HPDE6-E6E7 (cell line): ENCODE data around the gene TMC5.
"Not testable (repeated sequence)": the region's sequence is repeated elsewhere in the genome, so short reads cannot be mapped to it uniquely, and the experiment has no call there.

Source experiments
- DNase-seq: peaks from one replicate; pipeline ENCODE4 v3.0.0; 2011; ENCODE audit warnings: missing footprints; ENCODE audit errors: extremely low spot score

Gene TMC5

DNA sequence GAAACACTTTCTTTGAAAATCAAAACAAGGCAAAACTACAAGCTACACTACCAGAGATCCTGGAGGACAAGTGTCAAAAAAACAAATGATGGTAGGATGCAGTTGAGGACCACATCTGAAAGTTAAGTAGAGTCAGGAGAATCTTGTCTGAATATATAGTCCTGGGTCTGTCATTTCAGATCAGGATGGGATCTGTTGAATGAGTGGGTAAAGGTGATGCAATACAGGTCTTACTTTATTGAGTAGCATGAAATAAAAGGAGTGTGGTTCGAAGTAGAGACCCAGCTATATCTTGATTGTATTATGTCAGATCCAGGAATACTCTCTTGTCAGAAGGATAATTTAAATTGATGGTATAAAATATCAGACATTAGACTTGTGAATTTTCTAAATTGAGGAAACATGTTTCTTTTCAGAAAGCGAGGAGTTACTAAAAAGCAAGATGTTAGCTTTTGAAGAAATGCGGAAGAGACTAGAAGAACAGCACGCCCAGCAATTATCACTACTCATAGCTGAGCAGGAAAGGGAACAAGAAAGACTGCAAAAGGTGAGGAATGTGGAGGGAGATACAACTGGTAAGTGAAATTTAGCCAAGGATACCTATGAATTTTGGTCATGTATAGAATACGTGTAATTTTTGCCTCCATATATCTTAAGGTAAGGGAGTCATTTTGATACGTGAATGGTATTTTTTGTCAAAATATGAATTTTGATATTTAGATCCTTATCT, 122.7 kb downstream of the TMC5 start:
- DNase-seq: no peak

DNA sequence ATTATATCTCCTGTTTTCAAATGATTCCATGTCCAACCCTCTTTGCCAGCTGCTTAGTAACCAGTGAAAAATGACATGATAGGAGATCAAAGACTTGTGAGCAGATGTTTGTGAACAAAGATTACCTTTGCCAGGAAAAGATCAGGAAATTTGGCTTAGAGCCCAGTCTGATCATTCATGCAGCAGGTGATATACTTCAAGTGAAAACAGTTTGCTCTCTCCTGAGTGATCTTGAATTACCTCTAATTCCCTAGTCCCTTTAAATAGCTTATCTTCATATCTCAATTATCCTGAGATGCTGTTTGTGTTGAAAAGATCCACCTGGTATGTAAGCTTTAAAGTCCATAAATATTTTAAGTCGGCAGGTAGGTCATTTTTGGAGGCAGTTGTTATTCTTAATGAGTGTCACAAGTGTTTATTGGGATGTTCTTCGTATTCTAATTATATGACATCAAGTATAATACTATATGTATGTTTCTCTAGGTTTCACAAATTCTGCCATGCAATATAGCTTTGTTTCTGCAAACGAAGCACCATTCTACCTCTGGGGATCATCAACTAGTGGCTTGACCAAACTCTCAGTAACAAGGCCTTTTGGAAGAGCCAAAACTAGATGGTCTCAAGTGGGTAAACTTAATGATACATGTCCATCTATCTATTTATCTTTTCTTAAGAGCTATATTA, 124.6 kb downstream of the TMC5 start:
- DNase-seq: no peak

DNA sequence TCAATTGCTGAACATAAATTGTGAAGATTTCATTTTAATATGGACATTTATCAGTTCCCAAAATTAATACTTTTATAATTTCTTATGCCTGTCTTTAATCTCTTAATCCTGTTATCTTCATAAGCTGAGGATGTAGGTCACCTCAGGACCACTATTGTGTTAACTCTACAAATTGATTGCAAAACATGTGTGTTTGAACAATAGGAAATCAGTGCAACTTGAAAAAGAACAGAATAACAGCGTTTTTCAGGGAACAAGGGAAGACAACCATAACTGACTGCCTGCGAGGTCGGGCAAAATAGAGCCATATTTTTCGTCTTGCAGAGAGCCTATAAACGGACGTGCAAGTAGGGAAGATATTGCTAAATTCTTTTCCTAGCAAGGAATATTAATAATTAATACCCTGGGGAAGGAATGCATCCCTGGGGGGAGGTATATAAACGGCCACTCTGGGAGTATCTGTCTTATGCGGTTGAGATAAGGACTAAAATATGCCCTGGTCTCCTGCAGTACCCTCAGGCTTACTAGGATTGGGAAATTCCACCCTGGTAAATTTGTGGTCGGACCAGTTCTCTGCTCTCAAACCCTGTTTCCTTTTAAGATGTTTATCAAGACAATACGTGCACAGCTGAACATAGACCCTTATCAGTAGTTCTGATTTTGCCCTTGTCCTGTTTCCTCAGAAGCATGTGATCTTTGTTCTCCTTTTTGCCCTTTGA, 125.8 kb downstream of the TMC5 start:
- not testable (repeated sequence) for DNase-seq

DNA sequence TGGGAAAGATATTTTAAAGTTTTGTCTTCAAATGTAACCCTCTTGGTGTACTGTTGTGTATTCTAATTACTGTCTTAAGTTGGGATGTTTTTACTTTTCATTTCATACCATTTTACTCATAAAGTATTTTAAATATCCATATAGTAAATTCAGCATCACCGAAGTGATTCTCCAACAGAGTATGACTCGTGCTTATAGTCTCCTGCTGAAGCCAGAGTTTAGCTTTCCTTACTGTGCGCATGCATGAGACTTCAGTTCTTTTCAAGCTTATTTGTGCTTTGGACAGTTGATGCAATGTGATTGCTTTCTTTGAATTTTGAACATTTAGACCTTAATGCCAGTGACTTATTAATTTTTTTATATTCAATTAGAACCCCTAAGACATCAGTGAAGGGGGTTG, 130.5 kb downstream of the TMC5 start:
- no peak for DNase-seq
